Measurements from ENCODE around the gene YBX3. TPM values are rescaled to one million over a fixed set of nuclear protein-coding genes. Genes with fewer than 3 reads are reported as not detected.

Gene YBX3
- total RNA-seq, 6 experiments from 2014 or later, result 16.0 to 34.2 (median 23.2) TPM

DNA sequence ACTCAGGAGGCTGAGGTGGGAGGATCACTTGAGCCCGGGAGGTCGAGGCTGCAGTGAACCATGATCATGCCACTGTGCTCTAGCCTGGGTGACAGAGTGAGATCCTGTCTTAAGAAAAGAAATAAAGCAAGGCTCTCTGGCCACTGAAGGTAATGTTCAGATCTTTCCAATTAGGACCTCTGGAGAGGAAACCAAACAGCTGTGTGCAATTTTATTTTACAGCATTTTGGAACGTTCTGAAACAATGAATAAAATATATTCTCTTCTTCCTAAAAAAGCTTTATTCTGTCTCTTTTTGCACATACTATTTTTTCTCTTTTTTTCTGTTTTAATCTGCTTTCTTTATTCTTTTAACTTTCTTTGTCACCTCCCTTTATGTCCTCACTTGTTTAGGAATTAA lies 5.0 kb upstream of the YBX3 start:
- H3K27me3 ChIP-seq, result no peaks in the 10 kb centered on the region
- intact Hi-C loops (cut with DNase I), result no loop called here
- ATAC-seq, result no peak
- no peak for TF ChIP-seq POLR2A (IDR thresholded peaks at IDR 0.05)
- TF ChIP-seq, protein P1, sequence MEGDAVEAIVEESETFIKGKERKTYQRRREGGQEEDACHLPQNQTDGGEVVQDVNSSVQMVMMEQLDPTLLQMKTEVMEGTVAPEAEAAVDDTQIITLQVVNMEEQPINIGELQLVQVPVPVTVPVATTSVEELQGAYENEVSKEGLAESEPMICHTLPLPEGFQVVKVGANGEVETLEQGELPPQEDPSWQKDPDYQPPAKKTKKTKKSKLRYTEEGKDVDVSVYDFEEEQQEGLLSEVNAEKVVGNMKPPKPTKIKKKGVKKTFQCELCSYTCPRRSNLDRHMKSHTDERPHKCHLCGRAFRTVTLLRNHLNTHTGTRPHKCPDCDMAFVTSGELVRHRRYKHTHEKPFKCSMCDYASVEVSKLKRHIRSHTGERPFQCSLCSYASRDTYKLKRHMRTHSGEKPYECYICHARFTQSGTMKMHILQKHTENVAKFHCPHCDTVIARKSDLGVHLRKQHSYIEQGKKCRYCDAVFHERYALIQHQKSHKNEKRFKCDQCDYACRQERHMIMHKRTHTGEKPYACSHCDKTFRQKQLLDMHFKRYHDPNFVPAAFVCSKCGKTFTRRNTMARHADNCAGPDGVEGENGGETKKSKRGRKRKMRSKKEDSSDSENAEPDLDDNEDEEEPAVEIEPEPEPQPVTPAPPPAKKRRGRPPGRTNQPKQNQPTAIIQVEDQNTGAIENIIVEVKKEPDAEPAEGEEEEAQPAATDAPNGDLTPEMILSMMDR (IDR thresholded peaks at IDR 0.05), result no peak
- no peak for DNase-seq
- peaks cover 0 to 3% (median 0%) of the 10 kb centered on the region in 4 donors for H3K9me3 ChIP-seq
- H3K4me3 ChIP-seq, result no peak overlapping the region
- H3K4me1 ChIP-seq, result peaks cover 0 to 7% (median 0%) of the 10 kb centered on the region in 4 donors
- H3K36me3 ChIP-seq, result no peaks in the 10 kb centered on the region
- 46% methylated on average over 1 of the region's 3 CpGs for WGBS (ENCODE audit: insufficient coverage, low coverage, low lambda C conversion rate, missing lambda C conversion rate)
- H3K27ac ChIP-seq, result no peak overlapping the region

DNA sequence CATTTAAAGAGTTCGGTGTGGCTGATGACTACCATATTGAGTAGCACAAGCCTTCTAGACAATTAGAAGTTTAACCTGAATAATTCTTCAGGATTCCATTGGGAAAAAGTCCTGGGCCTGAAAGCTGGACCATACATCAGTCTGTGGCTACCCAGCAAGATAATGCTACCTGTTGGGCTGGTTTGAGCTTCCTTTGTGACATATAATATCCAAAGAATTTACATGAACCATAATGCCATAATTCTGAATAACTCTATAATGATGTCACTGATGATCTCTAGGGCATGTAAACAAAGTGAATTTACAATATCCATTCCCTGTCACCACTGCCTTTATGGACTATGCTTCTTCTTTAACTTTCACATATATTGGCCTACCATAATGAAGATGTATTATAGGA lies 3.8 kb upstream of the YBX3 start:
- H3K36me3 ChIP-seq, result no peaks in the 10 kb centered on the region
- 100% methylated on average over 1 of the region's 1 CpG for WGBS (ENCODE audit: insufficient coverage, low coverage, low lambda C conversion rate, missing lambda C conversion rate)
- H3K4me3 ChIP-seq, result no peak overlapping the region
- H3K27ac ChIP-seq, result no peak overlapping the region
- peaks cover 0 to 7% (median 0%) of the 10 kb centered on the region in 4 donors for H3K4me1 ChIP-seq
- intact Hi-C loops (cut with DNase I), result no loop called here
- no peak for DNase-seq
- no peak for TF ChIP-seq POLR2A (IDR thresholded peaks at IDR 0.05)
- TF ChIP-seq, protein P1 (IDR thresholded peaks at IDR 0.05), result no peak
- no peaks in the 10 kb centered on the region for H3K27me3 ChIP-seq
- peaks cover 0 to 3% (median 0%) of the 10 kb centered on the region in 4 donors for H3K9me3 ChIP-seq
- ATAC-seq, result no peak

DNA sequence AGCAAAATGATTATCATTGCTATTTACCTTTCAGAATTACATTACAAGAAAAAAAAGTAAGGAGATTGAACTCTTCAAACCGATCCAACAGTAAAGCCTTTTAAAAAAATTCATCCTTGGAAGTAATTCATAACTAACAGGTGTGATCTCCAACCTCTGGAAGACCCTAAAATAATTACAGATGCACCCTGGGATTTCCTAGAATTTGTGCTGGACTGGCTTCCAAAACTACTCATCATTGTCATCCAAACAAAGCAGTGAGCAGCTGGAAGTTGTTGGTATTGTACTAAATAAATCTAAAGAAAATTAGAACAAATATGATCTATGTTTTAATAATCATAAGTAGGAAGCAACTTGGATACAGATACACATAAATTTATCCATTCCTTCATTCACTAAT lies 1.9 kb upstream of the YBX3 start:
- peaks cover 0 to 3% (median 0%) of the 10 kb centered on the region in 4 donors for H3K9me3 ChIP-seq
- no peak overlapping the region for H3K4me3 ChIP-seq
- H3K36me3 ChIP-seq, result no peaks in the 10 kb centered on the region
- H3K4me1 ChIP-seq, result peaks cover 0 to 7% (median 0%) of the 10 kb centered on the region in 4 donors
- 89% methylated on average over 1 of the region's 1 CpG for WGBS (ENCODE audit: insufficient coverage, low coverage, low lambda C conversion rate, missing lambda C conversion rate)
- no peak for TF ChIP-seq POLR2A (IDR thresholded peaks at IDR 0.05)
- TF ChIP-seq, protein P1 (IDR thresholded peaks at IDR 0.05), result no peak
- H3K27ac ChIP-seq, result no peak overlapping the region
- intact Hi-C loops (cut with DNase I), result no loop called here
- DNase-seq (no peak), ATAC-seq (no peak)
- H3K27me3 ChIP-seq, result no peaks in the 10 kb centered on the region

DNA sequence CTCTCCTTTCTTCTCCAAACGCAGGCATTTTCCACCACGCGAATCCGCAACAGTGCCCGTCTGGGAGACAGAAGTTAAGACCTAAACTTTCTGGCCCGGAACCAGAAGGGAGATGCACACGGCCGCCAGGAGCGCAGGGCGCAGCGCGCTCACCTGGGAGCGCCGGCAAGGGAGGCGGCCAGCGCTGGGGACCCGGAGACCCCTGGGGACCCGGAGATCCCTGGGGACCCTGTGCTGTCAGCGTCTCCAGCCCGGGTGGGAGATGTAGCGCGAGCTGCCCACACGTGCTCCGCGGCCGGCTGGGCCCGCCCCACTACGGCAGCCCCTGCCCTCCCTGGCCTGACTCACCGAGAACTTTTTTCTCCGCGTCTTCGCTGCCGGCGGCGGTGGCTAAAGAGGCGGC lies 620 bp downstream of the YBX3 start:
- ATAC-seq (peak; percentile 38 to 64 (median 60)), DNase-seq (peak; percentile 40 to 60 (median 48))
- H3K27me3 ChIP-seq, result no peaks in the 10 kb centered on the region
- peak overlapping the region; percentile 59 to 74 (median 73) for H3K4me3 ChIP-seq
- peaks cover 0 to 7% (median 0%) of the 10 kb centered on the region in 4 donors for H3K4me1 ChIP-seq
- intact Hi-C loops (cut with DNase I), result no loop called here
- 2% methylated on average over 5 of the region's 36 CpGs for WGBS (ENCODE audit: insufficient coverage, low coverage, low lambda C conversion rate, missing lambda C conversion rate)
- peak overlapping the region; percentile 65 to 87 (median 69) for H3K27ac ChIP-seq
- H3K9me3 ChIP-seq, result no peaks in the 10 kb centered on the region
- TF ChIP-seq, protein P1 (IDR thresholded peaks at IDR 0.05), result peak in 1 of 4 donors; percentile 5
- no peak for TF ChIP-seq POLR2A (IDR thresholded peaks at IDR 0.05)
- no peaks in the 10 kb centered on the region for H3K36me3 ChIP-seq

Data from right lobe of liver (tissue), 6 donors.